ENCODE measurements around the gene MAP1LC3B.

GRCh38 chr16:87375426-87376135 is 16.6 kb upstream of the MAP1LC3B start:
- TF ChIP-seq REST (IDR thresholded peaks at IDR 0.05; ENCODE audit: insufficient replicate concordance, low read depth) (no peak), CTCF (IDR thresholded peaks at IDR 0.05; ENCODE audit: insufficient read depth, low read length) (no peak), POLR2AphosphoS5 (IDR thresholded peaks at IDR 0.05; ENCODE audit: low read depth) (no peak), GABPA (IDR thresholded peaks at IDR 0.05; ENCODE audit: low read depth) (no peak)

All from HL-60 (cell line).